ENCODE data around the gene FAM229B. TPM values are rescaled to one million over a fixed set of nuclear protein-coding genes. Genes with fewer than 3 reads are reported as not detected.

The FAM229B gene
- polyA plus RNA-seq, 1 donor from 2014 or later = 2.9 TPM

- peaks cover 1% of the 10 kb centered on the region for H3K27me3 Mint-ChIP-seq
- H3K27ac Mint-ChIP-seq = no peak overlapping the region
- no peak overlapping the region for H3K4me3 Mint-ChIP-seq
- no peaks in the 10 kb centered on the region for H3K4me1 Mint-ChIP-seq
- peaks cover 0 to 8% (median 4%) of the 10 kb centered on the region in 3 donors for H3K9me3 Mint-ChIP-seq
- H3K36me3 Mint-ChIP-seq = peaks cover 3% of the 10 kb centered on the region
Measured at GRCh38 chr6:112106562-112106961, 19.2 kb downstream of the FAM229B start.

- peaks cover 0 to 8% (median 4%) of the 10 kb centered on the region in 3 donors for H3K9me3 Mint-ChIP-seq
- H3K4me3 Mint-ChIP-seq = no peak overlapping the region
- H3K27me3 Mint-ChIP-seq = peaks cover 4% of the 10 kb centered on the region
- no peaks in the 10 kb centered on the region for H3K4me1 Mint-ChIP-seq
- no peak overlapping the region for H3K27ac Mint-ChIP-seq
- no peaks in the 10 kb centered on the region for H3K36me3 Mint-ChIP-seq
Measured at GRCh38 chr6:112109262-112109661, 21.9 kb downstream of the FAM229B start.

- H3K9me3 Mint-ChIP-seq = no peaks in the 10 kb centered on the region
- no peaks in the 10 kb centered on the region for H3K36me3 Mint-ChIP-seq
- peaks cover 5% of the 10 kb centered on the region for H3K27me3 Mint-ChIP-seq
- H3K27ac Mint-ChIP-seq = no peak overlapping the region
- H3K4me3 Mint-ChIP-seq = no peak overlapping the region
- H3K4me1 Mint-ChIP-seq = no peaks in the 10 kb centered on the region
Measured at GRCh38 chr6:112113431-112113830, 26.0 kb downstream of the FAM229B start.

- Mint-ChIP-seq H3K36me3 (no peaks in the 10 kb centered on the region), H3K27me3 (peaks cover 5% of the 10 kb centered on the region), H3K9me3 (no peaks in the 10 kb centered on the region)
Measured at GRCh38 chr6:112113918-112114317, 26.5 kb downstream of the FAM229B start.

GRCh38 chr6:112114577-112115223 lies 27.3 kb downstream of the FAM229B start:
- Mint-ChIP-seq H3K4me3 (no peak overlapping the region), H3K27me3 (peaks cover 7% of the 10 kb centered on the region), H3K36me3 (no peaks in the 10 kb centered on the region), H3K4me1 (no peaks in the 10 kb centered on the region), H3K9me3 (no peaks in the 10 kb centered on the region), H3K27ac (no peak overlapping the region)

More at GRCh38 chr6:112113918-112114317, 26.5 kb downstream of the FAM229B start:
- no peak overlapping the region for H3K4me3 Mint-ChIP-seq
- no peak overlapping the region for H3K27ac Mint-ChIP-seq
- H3K4me1 Mint-ChIP-seq = no peaks in the 10 kb centered on the region

- no peak overlapping the region for H3K27ac Mint-ChIP-seq
- H3K9me3 Mint-ChIP-seq = no peaks in the 10 kb centered on the region
- H3K36me3 Mint-ChIP-seq = no peaks in the 10 kb centered on the region
- H3K27me3 Mint-ChIP-seq = peaks cover 7% of the 10 kb centered on the region
- no peaks in the 10 kb centered on the region for H3K4me1 Mint-ChIP-seq
- no peak overlapping the region for H3K4me3 Mint-ChIP-seq
Measured at GRCh38 chr6:112116221-112116620, 28.8 kb downstream of the FAM229B start.

- no peaks in the 10 kb centered on the region for H3K36me3 Mint-ChIP-seq
- no peak overlapping the region for H3K27ac Mint-ChIP-seq
- H3K27me3 Mint-ChIP-seq = peaks cover 3% of the 10 kb centered on the region
- no peak overlapping the region for H3K4me3 Mint-ChIP-seq
- no peaks in the 10 kb centered on the region for H3K9me3 Mint-ChIP-seq
- no peaks in the 10 kb centered on the region for H3K4me1 Mint-ChIP-seq
Measured at GRCh38 chr6:112117554-112117953, 30.2 kb downstream of the FAM229B start.

GRCh38 chr6:112118034-112118433 lies 30.6 kb downstream of the FAM229B start:
- Mint-ChIP-seq H3K27ac (no peak overlapping the region), H3K4me1 (no peaks in the 10 kb centered on the region), H3K36me3 (no peaks in the 10 kb centered on the region), H3K9me3 (no peaks in the 10 kb centered on the region), H3K4me3 (no peak overlapping the region), H3K27me3 (peaks cover 4% of the 10 kb centered on the region)

GRCh38 chr6:112122756-112123155 lies 35.4 kb downstream of the FAM229B start:
- H3K9me3 Mint-ChIP-seq = peaks cover 0 to 1% (median 0%) of the 10 kb centered on the region in 3 donors
- peaks cover 7% of the 10 kb centered on the region for H3K27me3 Mint-ChIP-seq
- no peak overlapping the region for H3K4me3 Mint-ChIP-seq
- H3K4me1 Mint-ChIP-seq = peaks cover 0 to 1% (median 0%) of the 10 kb centered on the region in 3 donors
- H3K36me3 Mint-ChIP-seq = no peaks in the 10 kb centered on the region
- H3K27ac Mint-ChIP-seq = no peak overlapping the region

- H3K4me1 Mint-ChIP-seq = peaks cover 0 to 1% (median 0%) of the 10 kb centered on the region in 3 donors
- H3K9me3 Mint-ChIP-seq = peaks cover 0 to 1% (median 0%) of the 10 kb centered on the region in 3 donors
- no peaks in the 10 kb centered on the region for H3K36me3 Mint-ChIP-seq
- H3K27me3 Mint-ChIP-seq = peaks cover 7% of the 10 kb centered on the region
- no peak overlapping the region for H3K27ac Mint-ChIP-seq
- H3K4me3 Mint-ChIP-seq = no peak overlapping the region
Measured at GRCh38 chr6:112123982-112124381, 36.6 kb downstream of the FAM229B start.

GRCh38 chr6:112128208-112128607 lies 40.8 kb downstream of the FAM229B start:
- H3K9me3 Mint-ChIP-seq = peaks cover 0 to 1% (median 0%) of the 10 kb centered on the region in 3 donors
- peaks cover 5% of the 10 kb centered on the region for H3K27me3 Mint-ChIP-seq
- H3K36me3 Mint-ChIP-seq = no peaks in the 10 kb centered on the region
- no peak overlapping the region for H3K27ac Mint-ChIP-seq
- H3K4me1 Mint-ChIP-seq = peaks cover 0 to 1% (median 0%) of the 10 kb centered on the region in 3 donors
- H3K4me3 Mint-ChIP-seq = no peak overlapping the region

GRCh38 chr6:112130878-112131277 lies 43.5 kb downstream of the FAM229B start:
- no peaks in the 10 kb centered on the region for H3K4me1 Mint-ChIP-seq
- H3K27me3 Mint-ChIP-seq = peaks cover 1% of the 10 kb centered on the region
- no peak overlapping the region for H3K27ac Mint-ChIP-seq
- no peaks in the 10 kb centered on the region for H3K36me3 Mint-ChIP-seq
- H3K9me3 Mint-ChIP-seq = peaks cover 0 to 1% (median 0%) of the 10 kb centered on the region in 3 donors
- H3K4me3 Mint-ChIP-seq = no peak overlapping the region

- no peaks in the 10 kb centered on the region for H3K9me3 Mint-ChIP-seq
- H3K27ac Mint-ChIP-seq = no peak overlapping the region
- H3K4me3 Mint-ChIP-seq = no peak overlapping the region
- no peaks in the 10 kb centered on the region for H3K27me3 Mint-ChIP-seq
- H3K36me3 Mint-ChIP-seq = no peaks in the 10 kb centered on the region
- H3K4me1 Mint-ChIP-seq = peaks cover 0 to 2% (median 0%) of the 10 kb centered on the region in 3 donors
Measured at GRCh38 chr6:112139052-112139451, 51.7 kb downstream of the FAM229B start.

- Mint-ChIP-seq H3K27ac (no peak overlapping the region), H3K9me3 (no peaks in the 10 kb centered on the region), H3K4me1 (peaks cover 0 to 3% (median 0%) of the 10 kb centered on the region in 3 donors), H3K36me3 (peaks cover 2% of the 10 kb centered on the region), H3K27me3 (no peaks in the 10 kb centered on the region), H3K4me3 (no peak overlapping the region)
Measured at GRCh38 chr6:112141707-112142106, 54.3 kb downstream of the FAM229B start.

GRCh38 chr6:112144145-112144926 lies 56.9 kb downstream of the FAM229B start:
- Mint-ChIP-seq H3K4me1 (peaks cover 0 to 3% (median 0%) of the 10 kb centered on the region in 3 donors), H3K4me3 (no peak overlapping the region), H3K9me3 (no peaks in the 10 kb centered on the region), H3K36me3 (peaks cover 2% of the 10 kb centered on the region), H3K27ac (no peak overlapping the region), H3K27me3 (no peaks in the 10 kb centered on the region)

All from IgD-negative memory B cell (primary cell).